HG02763 (cell line): ENCODE measurements around the gene PCDH10.
"Not testable (repeated sequence)": the region's sequence is repeated elsewhere in the genome, so short reads cannot be mapped to it uniquely, and the experiment has no call there.

Source experiments
- ATAC-seq: cut with Tn5 transposase; IDR thresholded peaks from one replicate; pipeline ENCODE4 v1.9.1; 2021; ENCODE audit warnings: mild to moderate bottlenecking, moderate library complexity; ENCODE audit not compliant: unreplicated experiment

PCDH10 gene

DNA sequence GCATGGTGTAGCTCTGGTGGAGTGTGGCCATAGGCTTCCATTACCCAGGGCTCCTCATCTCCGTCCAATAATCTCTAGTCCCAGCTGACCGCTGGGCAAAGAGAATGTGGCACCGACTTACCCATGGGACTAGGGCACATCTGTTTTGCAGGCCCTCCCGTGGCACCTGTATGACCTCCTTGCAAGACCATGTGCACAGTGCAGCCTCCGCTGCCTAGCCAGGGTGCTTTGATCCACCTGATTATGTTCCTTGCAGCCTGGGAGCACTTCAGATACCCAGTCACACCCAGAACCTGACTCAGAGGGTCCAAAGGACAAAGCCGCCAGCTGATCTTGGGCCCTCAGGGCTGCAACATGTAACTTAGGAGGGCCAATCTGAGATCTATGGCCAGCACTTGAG is 84.8 kb downstream of the PCDH10 start:
- no peak for ATAC-seq

DNA sequence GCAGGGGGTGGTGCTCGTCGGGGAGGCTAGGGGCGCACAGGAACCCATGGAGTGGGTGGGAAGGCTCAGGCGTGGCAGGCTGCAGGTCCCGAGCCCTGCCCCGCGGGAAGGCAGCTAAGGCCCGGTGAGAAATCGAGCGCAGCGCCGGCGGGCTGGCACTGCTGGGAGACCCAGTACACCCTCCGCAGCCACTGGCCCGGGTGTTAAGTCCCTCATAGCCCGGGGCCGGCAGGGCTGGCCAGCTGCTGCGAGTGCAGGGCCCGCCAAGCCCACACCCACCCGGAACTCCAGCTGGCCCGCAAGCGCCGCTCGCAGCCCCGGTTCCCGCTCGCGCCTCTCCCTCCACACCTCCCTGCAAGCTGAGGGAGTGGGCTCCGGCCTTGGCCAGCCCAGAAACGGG is 91.4 kb downstream of the PCDH10 start:
- not testable (repeated sequence) for ATAC-seq
